Vagina (tissue), 2 donors: ENCODE results near the gene MATCAP1. TPM values are rescaled to one million over a fixed set of nuclear protein-coding genes. Genes with fewer than 3 reads are reported as not detected.

ENCODE experiments used
- DNase-seq, 2 donors: peaks; one replicate each; pipeline ENCODE4 v3.0.0-alpha.2; 2017; ENCODE audit errors: extremely low spot score in 2 of 2
- H3K27ac ChIP-seq: fragments of 200-600 bp; sonication (generic); one replicate; pipeline ENCODE4 v1.5.1; 2019
- H3K27me3 ChIP-seq: fragments of 200-600 bp; sonication (generic); one replicate; pipeline ENCODE4 v1.5.1; 2019
- H3K36me3 ChIP-seq, 2 donors: fragments of 200-600 bp; sonication (generic); one replicate each; pipeline ENCODE4 v1.5.1; 2017 to 2019
- H3K4me1 ChIP-seq: fragments of 200-600 bp; sonication (generic); one replicate; pipeline ENCODE4 v1.5.1; 2019
- H3K4me3 ChIP-seq, 2 donors: fragments of 200-600 bp; sonication (generic); 1 replicate in 1 of 2; 2 replicates in 1 of 2; pipeline ENCODE4 v1.5.1; 2016 to 2019
- H3K9me3 ChIP-seq: fragments of 200-600 bp; sonication (generic); one replicate; pipeline ENCODE4 v1.5.1; 2019
- CTCF ChIP-seq, 3 experiments: fragments of 450-650 bp in 2 of 3; fragments of 200-600 bp in 1 of 3; sonication (generic) in 1 of 3; IDR thresholded peaks; one replicate each; pipeline ENCODE4 v1.5.1; 2017 to 2019; ENCODE audit warnings: antibody characterized with exemption in 3 of 3, mild to moderate bottlenecking in 2 of 3, moderate library complexity in 2 of 3
- POLR2A ChIP-seq, 2 donors: fragments of 450-650 bp; IDR thresholded peaks; one replicate each; pipeline ENCODE4 v1.6.1; 2017; ENCODE audit warnings: antibody characterized with exemption in 2 of 2, mild to moderate bottlenecking in 2 of 2, moderate library complexity in 2 of 2
- POLR2AphosphoS5 ChIP-seq, 2 donors: sonication (generic); formaldehyde crosslinking; IDR thresholded peaks; one replicate each; pipeline ENCODE4 v1.9.0; 2017; ENCODE audit warnings: antibody characterized with exemption in 2 of 2, mild to moderate bottlenecking in 2 of 2, low read depth in 1 of 2; ENCODE audit not compliant: insufficient read depth in 1 of 2
- intact Hi-C: fragments of 100-400 bp; cut with DNase I; formaldehyde crosslinking; loops from one replicate; pipeline ENCODE4 v1.15.1; 2023
- total RNA-seq: library from RNA; depleted of rRNA; stranded (reverse); fragments of >200 nt; gene quantifications from one replicate; pipeline ENCODE4 v1.2.3, GENCODE V29; 2016

Gene MATCAP1
- total RNA-seq, 1 donor from 2014 or later, result 17.4 TPM

GRCh38 chr16:67208154-67208896 lies 24.6 kb upstream of the MATCAP1 start:
- intact Hi-C loops, result no loop called here
- Histone ChIP-seq H3K4me3 (no peak overlapping the region), H3K9me3 (no peaks in the 10 kb centered on the region), H3K36me3 (no peaks in the 10 kb centered on the region), H3K4me1 (no peaks in the 10 kb centered on the region), H3K27me3 (no peaks in the 10 kb centered on the region), H3K27ac (no peak overlapping the region)
- DNase-seq, result no peak
- TF ChIP-seq POLR2A (IDR thresholded peaks at IDR 0.05), result no peak
- TF ChIP-seq POLR2AphosphoS5 (IDR thresholded peaks at IDR 0.05; ENCODE audit: insufficient read depth in 1 of 2, low read depth in 1 of 2), result no peak
- TF ChIP-seq CTCF (IDR thresholded peaks at IDR 0.05), result no peak

GRCh38 chr16:67207249-67208091 lies 23.7 kb upstream of the MATCAP1 start:
- Histone ChIP-seq H3K9me3 (no peaks in the 10 kb centered on the region), H3K27me3 (no peaks in the 10 kb centered on the region), H3K27ac (no peak overlapping the region), H3K4me1 (no peaks in the 10 kb centered on the region), H3K4me3 (no peak overlapping the region), H3K36me3 (peaks cover 0 to 3% of the 10 kb centered on the region in 2 donors)
- no peak for DNase-seq
- no peak for TF ChIP-seq POLR2AphosphoS5 (IDR thresholded peaks at IDR 0.05; ENCODE audit: insufficient read depth in 1 of 2, low read depth in 1 of 2)
- no peak for TF ChIP-seq CTCF (IDR thresholded peaks at IDR 0.05)
- TF ChIP-seq POLR2A (IDR thresholded peaks at IDR 0.05), result no peak
- intact Hi-C loops, result no loop called here

GRCh38 chr16:67206838-67207248 lies 23.1 kb upstream of the MATCAP1 start:
- TF ChIP-seq CTCF (IDR thresholded peaks at IDR 0.05) (no peak), POLR2AphosphoS5 (IDR thresholded peaks at IDR 0.05; ENCODE audit: insufficient read depth in 1 of 2, low read depth in 1 of 2) (no peak), POLR2A (IDR thresholded peaks at IDR 0.05) (no peak)
- intact Hi-C loops, result no loop called here
- DNase-seq, result no peak
- Histone ChIP-seq H3K27ac (no peak overlapping the region), H3K4me3 (no peak overlapping the region), H3K4me1 (no peaks in the 10 kb centered on the region), H3K27me3 (no peaks in the 10 kb centered on the region), H3K36me3 (peaks cover 0 to 10% of the 10 kb centered on the region in 2 donors), H3K9me3 (no peaks in the 10 kb centered on the region)

- TF ChIP-seq POLR2A (IDR thresholded peaks at IDR 0.05), result no peak
- TF ChIP-seq CTCF (IDR thresholded peaks at IDR 0.05), result no peak
- no peak for TF ChIP-seq POLR2AphosphoS5 (IDR thresholded peaks at IDR 0.05; ENCODE audit: insufficient read depth in 1 of 2, low read depth in 1 of 2)
- Histone ChIP-seq H3K9me3 (no peaks in the 10 kb centered on the region), H3K4me3 (no peak overlapping the region), H3K27me3 (no peaks in the 10 kb centered on the region), H3K27ac (no peak overlapping the region), H3K36me3 (peaks cover 0 to 14% of the 10 kb centered on the region in 2 donors), H3K4me1 (no peaks in the 10 kb centered on the region)
- no peak for DNase-seq
- intact Hi-C loops, result no loop called here
These were observed 22.5 kb upstream of the MATCAP1 start for GRCh38 chr16:67206129-67206837.
